ENCODE data around the gene KRTAP17-1.
A peak's percentile ranks its signal among the peaks of the same experiment; 100 is the strongest.
"Not testable (repeated sequence)": the region's sequence is repeated elsewhere in the genome, so short reads cannot be mapped to it uniquely, and the experiment has no call there.

The KRTAP17-1 gene

GRCh38 chr17:41315204-41315794, at the start of gene KRTAP17-1:
KRTAP17-1 (minus strand) TSS chr17:41315710; CDS start chr17:41315650, 60 bp downstream.
- no peak for DNase-seq (ENCODE audit: low read depth in 3 of 3, low spot score in 1 of 3)

- no peak for DNase-seq (ENCODE audit: low read depth in 3 of 3, low spot score in 1 of 3)
Measured at GRCh38 chr17:41363881-41364280, 48.4 kb upstream of the KRTAP17-1 start.

- no peak for DNase-seq (ENCODE audit: low read depth in 3 of 3, low spot score in 1 of 3)
Measured at GRCh38 chr17:41360296-41360995, 44.9 kb upstream of the KRTAP17-1 start.

- DNase-seq (ENCODE audit: low read depth in 3 of 3, low spot score in 1 of 3): no peak
Measured at GRCh38 chr17:41354536-41354935, 39.0 kb upstream of the KRTAP17-1 start.

GRCh38 chr17:41352597-41353366, 37.3 kb upstream of the KRTAP17-1 start:
- DNase-seq (ENCODE audit: low read depth in 3 of 3, low spot score in 1 of 3): no peak

GRCh38 chr17:41351177-41351576, 35.7 kb upstream of the KRTAP17-1 start:
- DNase-seq (ENCODE audit: low read depth in 3 of 3, low spot score in 1 of 3): no peak

- not testable (repeated sequence) for DNase-seq (ENCODE audit: low read depth in 3 of 3, low spot score in 1 of 3)
Measured at GRCh38 chr17:41350381-41350878, 34.9 kb upstream of the KRTAP17-1 start, which contains the start of gene KRT33A. KRT33A (minus strand) TSS chr17:41350828; CDS start chr17:41350767, 61 bp downstream.

GRCh38 chr17:41347869-41348760, 32.6 kb upstream of the KRTAP17-1 start:
- DNase-seq (ENCODE audit: low read depth in 3 of 3, low spot score in 1 of 3): no peak

- DNase-seq (ENCODE audit: low read depth in 3 of 3, low spot score in 1 of 3): not testable (repeated sequence)
Measured at GRCh38 chr17:41346421-41346820, 30.9 kb upstream of the KRTAP17-1 start.

- no peak for DNase-seq (ENCODE audit: low read depth in 3 of 3, low spot score in 1 of 3)
Measured at GRCh38 chr17:41345992-41346391, 30.5 kb upstream of the KRTAP17-1 start.

GRCh38 chr17:41343029-41343428, 27.5 kb upstream of the KRTAP17-1 start:
- DNase-seq (ENCODE audit: low read depth in 3 of 3, low spot score in 1 of 3): no peak

- peak in 1 of 3 donors; percentile 41 for DNase-seq (ENCODE audit: low read depth in 3 of 3, low spot score in 1 of 3)
Measured at GRCh38 chr17:41340934-41341861, 25.7 kb upstream of the KRTAP17-1 start.

GRCh38 chr17:41340494-41340893, 25.0 kb upstream of the KRTAP17-1 start:
- no peak for DNase-seq (ENCODE audit: low read depth in 3 of 3, low spot score in 1 of 3)

- no peak for DNase-seq (ENCODE audit: low read depth in 3 of 3, low spot score in 1 of 3)
Measured at GRCh38 chr17:41339571-41340172, 24.2 kb upstream of the KRTAP17-1 start.

GRCh38 chr17:41338961-41339485, 23.5 kb upstream of the KRTAP17-1 start:
- DNase-seq (ENCODE audit: low read depth in 3 of 3, low spot score in 1 of 3): peak in 2 of 3 donors; percentile 12 to 32

- no peak for DNase-seq (ENCODE audit: low read depth in 3 of 3, low spot score in 1 of 3)
Measured at GRCh38 chr17:41335747-41336146, 20.2 kb upstream of the KRTAP17-1 start.

- DNase-seq (ENCODE audit: low read depth in 3 of 3, low spot score in 1 of 3): no peak
Measured at GRCh38 chr17:41334385-41335305, 19.1 kb upstream of the KRTAP17-1 start.

- no peak for DNase-seq (ENCODE audit: low read depth in 3 of 3, low spot score in 1 of 3)
Measured at GRCh38 chr17:41333836-41334235, 18.3 kb upstream of the KRTAP17-1 start.
